Nephron progenitor cell (in vitro differentiated cells): ENCODE data around the gene TIGD2.
A peak's percentile ranks its signal among the peaks of the same experiment; 100 is the strongest.

Experiments used
- DNase-seq: peaks from one replicate; pipeline ENCODE4 v3.0.0; 2021
- H3K27ac Mint-ChIP-seq: 2 replicates; pipeline ENCODE4 v1.8.0; 2021; ENCODE audit warnings: mild to moderate bottlenecking, moderate library complexity, mixed read lengths
- H3K27me3 Mint-ChIP-seq: 2 replicates; pipeline ENCODE4 v1.8.0; 2021; ENCODE audit warnings: mild to moderate bottlenecking, low read depth, mixed read lengths; ENCODE audit not compliant: poor library complexity
- H3K36me3 Mint-ChIP-seq: 2 replicates; pipeline ENCODE4 v1.8.0; 2021; ENCODE audit warnings: low read depth, mixed read lengths
- H3K4me1 Mint-ChIP-seq: 2 replicates; pipeline ENCODE4 v1.8.0; 2021; ENCODE audit warnings: mixed read lengths
- H3K4me3 Mint-ChIP-seq: 2 replicates; pipeline ENCODE4 v1.8.0; 2021; ENCODE audit warnings: mild to moderate bottlenecking, moderate library complexity, mixed read lengths
- H3K9me3 Mint-ChIP-seq: 2 replicates; pipeline ENCODE4 v1.8.0; 2021; ENCODE audit warnings: mild to moderate bottlenecking, moderate library complexity, mixed read lengths
- TF ChIP-seq, protein P1 (sequence below): fragments of 200-600 bp; sonication (generic); IDR thresholded peaks from 2 replicates; pipeline ENCODE4 v1.5.0; 2021; ENCODE audit warnings: antibody characterized with exemption

The TIGD2 gene

DNA sequence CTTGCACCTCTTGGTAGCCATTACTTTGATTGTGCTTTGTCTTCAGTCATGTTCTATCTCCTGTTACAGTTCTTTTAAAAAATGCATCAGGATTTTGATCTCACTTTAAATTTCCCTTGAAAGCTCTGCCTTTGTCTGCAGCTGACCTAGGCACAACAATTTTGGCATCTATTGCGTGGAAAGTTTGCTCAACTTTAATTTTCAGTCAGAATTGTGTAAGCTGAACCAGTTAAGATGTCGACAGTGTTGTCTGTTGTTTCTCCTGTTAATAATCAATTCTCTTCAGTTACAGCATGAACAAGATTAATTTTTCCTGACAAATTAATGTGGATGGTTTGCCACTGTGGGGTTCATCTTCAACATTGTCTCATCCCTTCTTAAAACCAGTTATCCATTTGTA is 34.9 kb downstream of the TIGD2 start:
- no peak for DNase-seq
- no peak overlapping the region for H3K27ac Mint-ChIP-seq
- H3K4me1 Mint-ChIP-seq, result no peaks in the 10 kb centered on the region
- TF ChIP-seq, protein P1, sequence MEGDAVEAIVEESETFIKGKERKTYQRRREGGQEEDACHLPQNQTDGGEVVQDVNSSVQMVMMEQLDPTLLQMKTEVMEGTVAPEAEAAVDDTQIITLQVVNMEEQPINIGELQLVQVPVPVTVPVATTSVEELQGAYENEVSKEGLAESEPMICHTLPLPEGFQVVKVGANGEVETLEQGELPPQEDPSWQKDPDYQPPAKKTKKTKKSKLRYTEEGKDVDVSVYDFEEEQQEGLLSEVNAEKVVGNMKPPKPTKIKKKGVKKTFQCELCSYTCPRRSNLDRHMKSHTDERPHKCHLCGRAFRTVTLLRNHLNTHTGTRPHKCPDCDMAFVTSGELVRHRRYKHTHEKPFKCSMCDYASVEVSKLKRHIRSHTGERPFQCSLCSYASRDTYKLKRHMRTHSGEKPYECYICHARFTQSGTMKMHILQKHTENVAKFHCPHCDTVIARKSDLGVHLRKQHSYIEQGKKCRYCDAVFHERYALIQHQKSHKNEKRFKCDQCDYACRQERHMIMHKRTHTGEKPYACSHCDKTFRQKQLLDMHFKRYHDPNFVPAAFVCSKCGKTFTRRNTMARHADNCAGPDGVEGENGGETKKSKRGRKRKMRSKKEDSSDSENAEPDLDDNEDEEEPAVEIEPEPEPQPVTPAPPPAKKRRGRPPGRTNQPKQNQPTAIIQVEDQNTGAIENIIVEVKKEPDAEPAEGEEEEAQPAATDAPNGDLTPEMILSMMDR, result no peak
- H3K36me3 Mint-ChIP-seq, result no peaks in the 10 kb centered on the region
- peaks cover 9% of the 10 kb centered on the region for H3K27me3 Mint-ChIP-seq
- no peak overlapping the region for H3K4me3 Mint-ChIP-seq
- H3K9me3 Mint-ChIP-seq, result peaks cover 16% of the 10 kb centered on the region

DNA sequence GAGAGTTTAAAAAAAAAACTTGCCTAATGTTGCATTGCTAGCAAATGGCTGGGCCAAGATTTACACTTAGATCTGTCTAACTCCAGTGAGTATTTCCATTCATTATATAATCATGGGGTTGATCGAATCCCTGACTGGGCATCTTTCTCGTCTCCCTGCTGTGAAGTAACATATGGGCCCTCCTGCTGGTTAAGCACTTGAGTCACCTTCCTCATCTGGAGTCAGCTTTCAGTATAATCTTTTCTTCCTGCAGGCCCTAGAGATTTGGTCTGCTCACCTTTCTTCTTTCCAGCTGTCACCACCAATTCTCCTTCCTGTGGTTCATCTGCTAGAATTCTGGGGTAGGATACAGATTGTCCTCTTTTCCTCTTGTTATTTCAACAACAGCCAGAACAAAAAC is 41.6 kb downstream of the TIGD2 start:
- H3K27me3 Mint-ChIP-seq, result peaks cover 10% of the 10 kb centered on the region

DNA sequence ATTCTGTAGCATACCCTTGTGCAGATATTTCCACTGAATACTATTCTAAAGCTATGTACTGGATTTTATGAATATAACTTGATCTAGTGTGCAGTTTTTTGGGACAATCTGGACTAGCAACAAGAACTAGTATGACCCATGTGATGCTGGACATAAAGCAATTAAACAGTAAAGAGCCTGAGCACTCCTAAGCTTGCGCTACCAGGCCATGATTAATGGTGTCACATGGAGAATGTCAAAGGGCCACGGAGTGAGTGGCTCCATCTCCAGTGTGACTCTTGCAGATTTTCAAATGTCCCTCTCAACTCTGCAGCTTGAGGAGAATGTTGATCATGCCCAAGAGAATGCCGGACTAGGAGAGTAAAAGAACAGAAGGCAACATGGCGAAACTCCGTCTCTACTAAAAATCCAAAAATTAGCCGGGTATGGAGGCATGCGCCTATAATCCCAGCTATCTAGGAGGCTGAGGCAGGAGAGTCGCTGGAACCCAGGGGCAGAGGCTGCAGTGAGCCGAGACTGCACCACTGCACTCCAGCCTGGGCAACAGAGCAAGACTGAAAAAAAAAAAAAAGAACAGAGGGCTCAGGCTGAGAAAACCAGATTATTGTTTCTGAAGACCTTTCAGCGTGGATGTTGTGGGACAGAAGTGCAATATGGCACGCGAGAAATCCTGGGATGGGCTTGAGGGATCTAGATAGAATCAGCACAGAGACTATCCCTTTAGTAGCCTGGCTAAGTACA is 45.0 kb downstream of the TIGD2 start:
- TF ChIP-seq, protein P1, result no peak

More for the DNA sequence above, 41.6 kb downstream of the TIGD2 start:
- H3K4me1 Mint-ChIP-seq, result peaks cover 15% of the 10 kb centered on the region
- peaks cover 9% of the 10 kb centered on the region for H3K9me3 Mint-ChIP-seq
- H3K36me3 Mint-ChIP-seq, result no peaks in the 10 kb centered on the region
- DNase-seq, result no peak
- H3K27ac Mint-ChIP-seq, result no peak overlapping the region
- TF ChIP-seq, protein P1, result no peak
- H3K4me3 Mint-ChIP-seq, result no peak overlapping the region

DNA sequence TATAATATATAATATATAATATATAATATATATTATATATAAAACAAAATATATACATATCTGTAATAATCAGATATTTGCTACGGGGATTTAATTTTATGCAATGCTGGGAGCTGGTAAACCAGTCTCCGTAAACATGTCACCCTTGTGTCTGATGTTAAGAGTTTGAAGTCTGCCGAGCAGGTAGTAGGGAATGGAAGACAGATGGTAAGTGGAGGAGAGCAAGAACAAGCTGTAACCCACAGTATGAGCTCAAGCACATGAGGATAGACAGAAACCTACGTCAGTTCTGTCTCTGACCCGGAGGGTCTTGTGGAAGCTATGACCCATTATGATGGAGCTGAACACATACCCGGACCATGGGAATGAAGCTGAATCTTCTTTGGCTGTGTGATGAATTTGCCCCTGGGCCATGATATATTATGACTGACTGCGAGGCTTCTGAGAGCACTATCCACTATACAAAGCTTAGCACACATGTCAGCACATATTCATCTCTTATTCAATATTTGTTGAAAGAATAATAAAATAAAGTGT is 46.2 kb downstream of the TIGD2 start:
- TF ChIP-seq, protein P1, result no peak
- no peak for DNase-seq
- Mint-ChIP-seq H3K36me3 (no peaks in the 10 kb centered on the region), H3K27ac (peak overlapping the region; percentile 77), H3K4me3 (no peak overlapping the region), H3K27me3 (peaks cover 21% of the 10 kb centered on the region), H3K4me1 (peaks cover 15% of the 10 kb centered on the region), H3K9me3 (no peaks in the 10 kb centered on the region)

More for the DNA sequence above, 45.0 kb downstream of the TIGD2 start:
- no peak overlapping the region for H3K27ac Mint-ChIP-seq
- peaks cover 4% of the 10 kb centered on the region for H3K9me3 Mint-ChIP-seq
- H3K4me1 Mint-ChIP-seq, result peaks cover 15% of the 10 kb centered on the region
- no peak overlapping the region for H3K4me3 Mint-ChIP-seq
- no peak for DNase-seq
- H3K36me3 Mint-ChIP-seq, result no peaks in the 10 kb centered on the region
- peaks cover 18% of the 10 kb centered on the region for H3K27me3 Mint-ChIP-seq

DNA sequence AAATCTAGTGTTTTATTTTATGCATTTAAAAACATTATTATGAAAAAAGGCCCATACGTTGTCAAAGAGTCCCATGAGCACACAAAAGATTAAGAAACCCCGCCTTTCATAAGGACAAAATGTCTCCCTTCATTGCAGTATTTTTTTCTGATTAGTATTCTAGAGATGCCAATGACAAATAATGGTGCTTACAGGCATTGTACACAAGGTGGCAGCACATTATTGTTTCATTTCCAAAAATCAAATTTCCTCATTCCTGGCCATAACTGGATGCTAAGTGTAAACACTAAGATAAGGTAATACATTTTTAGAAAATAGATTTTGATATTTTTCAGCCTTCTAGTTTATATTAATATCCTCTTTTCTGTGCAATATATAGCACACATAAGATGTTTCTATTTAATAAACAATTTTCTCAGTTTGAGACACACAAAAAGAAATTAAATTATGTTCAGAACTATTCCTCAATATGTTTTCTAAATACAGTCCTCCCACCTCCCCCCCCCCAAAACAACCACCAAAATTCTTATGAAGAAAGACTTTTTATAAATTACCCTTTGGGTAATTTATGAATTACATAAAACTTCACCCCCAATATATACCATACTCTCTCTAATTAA is 47.7 kb downstream of the TIGD2 start:
- TF ChIP-seq, protein P1, result peak; percentile 79
- no peak overlapping the region for H3K4me3 Mint-ChIP-seq
- no peaks in the 10 kb centered on the region for H3K9me3 Mint-ChIP-seq
- H3K36me3 Mint-ChIP-seq, result no peaks in the 10 kb centered on the region
- DNase-seq, result no peak
- peaks cover 7% of the 10 kb centered on the region for H3K4me1 Mint-ChIP-seq
- H3K27me3 Mint-ChIP-seq, result peaks cover 21% of the 10 kb centered on the region
- no peak overlapping the region for H3K27ac Mint-ChIP-seq
